HG02642 (cell line): ENCODE data around the gene DNASE2.

ENCODE experiments used
- ATAC-seq: cut with Tn5 transposase; IDR thresholded peaks from one replicate; pipeline ENCODE4 v1.9.1; 2021; ENCODE audit warnings: mild to moderate bottlenecking; ENCODE audit not compliant: unreplicated experiment, poor library complexity

The DNASE2 gene

DNA sequence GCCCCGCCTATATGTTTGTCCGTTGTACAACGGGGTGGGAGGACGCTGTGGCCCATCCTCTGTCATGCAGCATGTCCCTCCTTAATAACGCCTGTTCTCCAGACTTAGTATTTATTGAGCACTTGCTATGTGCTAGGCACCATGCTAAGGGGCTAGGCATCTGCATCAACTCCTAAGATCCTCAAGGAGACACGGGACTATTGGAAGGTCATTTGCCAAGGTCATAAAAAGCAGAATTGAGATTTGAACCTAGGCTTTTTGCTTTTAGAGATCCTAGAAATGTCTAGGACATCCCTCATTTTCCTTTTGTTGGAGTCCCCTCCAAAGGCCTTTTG is 44.8 kb downstream of the DNASE2 start:
- no peak for ATAC-seq

GRCh38 chr19:12834976-12835757 is 46.1 kb downstream of the DNASE2 start:
- ATAC-seq, result no peak

DNA sequence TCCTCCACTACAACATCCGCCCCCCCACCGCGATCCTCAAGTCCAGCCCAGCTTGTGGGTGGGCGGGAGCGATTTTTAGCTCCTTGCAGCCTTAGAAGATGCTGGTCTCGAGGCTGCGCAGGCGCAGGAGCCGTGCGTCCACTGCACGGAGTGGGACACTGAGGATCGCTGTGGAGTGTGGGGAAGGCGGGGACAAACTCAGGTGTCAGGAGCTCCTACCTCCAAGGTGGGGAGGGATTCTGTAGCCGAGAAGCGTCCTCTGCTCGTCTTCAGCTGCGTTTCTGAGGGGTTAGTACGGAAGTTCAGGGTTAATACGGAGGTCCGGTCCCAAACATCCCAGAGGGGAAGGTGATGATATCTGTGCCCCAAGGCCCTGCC is 46.7 kb downstream of the DNASE2 start, which contains the start of gene RTBDN:
TSS of gene RTBDN (minus strand) at position 14 of the 378 bp plus-strand sequence. CDS start 4,600 bp downstream, outside the sequence.
- no peak for ATAC-seq

DNA sequence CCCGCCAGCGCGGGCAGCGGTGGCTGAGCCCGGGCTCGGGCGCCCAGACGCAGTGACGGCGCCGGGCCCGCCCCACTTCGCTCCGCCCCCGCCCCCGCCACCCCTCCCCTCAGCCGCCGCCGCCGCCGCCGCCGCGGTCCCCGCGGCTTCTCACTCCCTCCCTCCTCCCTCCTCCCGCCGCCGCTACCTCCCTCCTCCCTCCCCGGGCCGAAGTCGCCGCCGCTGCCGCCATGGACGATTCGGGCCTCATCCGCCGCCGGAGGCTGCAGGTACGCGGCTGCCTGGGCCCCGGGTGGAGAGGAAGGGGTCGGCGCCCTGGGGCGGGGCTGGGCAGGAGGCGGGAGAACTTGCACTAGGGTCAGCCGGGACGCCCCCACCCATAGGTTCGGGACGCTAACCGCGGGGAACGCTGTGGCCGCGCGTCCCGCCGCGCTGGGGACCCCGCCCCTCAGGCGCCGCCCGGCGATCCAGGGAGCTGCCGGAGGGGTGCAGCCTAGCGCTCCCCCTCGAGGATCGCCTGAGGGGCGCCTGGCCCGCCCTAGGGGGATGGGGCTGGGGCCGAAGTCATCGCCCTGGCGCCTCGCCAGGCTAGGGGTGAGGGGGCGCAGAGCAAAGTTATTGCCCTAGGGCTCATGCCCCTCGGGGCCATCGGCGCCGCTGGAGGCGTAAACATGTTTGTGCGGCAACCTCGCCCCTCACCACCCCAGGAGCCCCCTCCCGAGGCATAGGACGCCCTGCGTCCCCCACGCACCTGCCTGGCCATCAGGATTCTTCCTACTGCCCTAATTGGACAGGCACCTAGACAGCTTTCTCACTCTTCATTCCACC is 47.3 kb downstream of the DNASE2 start:
- no peak for ATAC-seq

GRCh38 chr19:12833418-12833737 is 47.9 kb downstream of the DNASE2 start:
- ATAC-seq, result no peak

GRCh38 chr19:12828494-12828893 is 52.8 kb downstream of the DNASE2 start:
- ATAC-seq, result no peak

DNA sequence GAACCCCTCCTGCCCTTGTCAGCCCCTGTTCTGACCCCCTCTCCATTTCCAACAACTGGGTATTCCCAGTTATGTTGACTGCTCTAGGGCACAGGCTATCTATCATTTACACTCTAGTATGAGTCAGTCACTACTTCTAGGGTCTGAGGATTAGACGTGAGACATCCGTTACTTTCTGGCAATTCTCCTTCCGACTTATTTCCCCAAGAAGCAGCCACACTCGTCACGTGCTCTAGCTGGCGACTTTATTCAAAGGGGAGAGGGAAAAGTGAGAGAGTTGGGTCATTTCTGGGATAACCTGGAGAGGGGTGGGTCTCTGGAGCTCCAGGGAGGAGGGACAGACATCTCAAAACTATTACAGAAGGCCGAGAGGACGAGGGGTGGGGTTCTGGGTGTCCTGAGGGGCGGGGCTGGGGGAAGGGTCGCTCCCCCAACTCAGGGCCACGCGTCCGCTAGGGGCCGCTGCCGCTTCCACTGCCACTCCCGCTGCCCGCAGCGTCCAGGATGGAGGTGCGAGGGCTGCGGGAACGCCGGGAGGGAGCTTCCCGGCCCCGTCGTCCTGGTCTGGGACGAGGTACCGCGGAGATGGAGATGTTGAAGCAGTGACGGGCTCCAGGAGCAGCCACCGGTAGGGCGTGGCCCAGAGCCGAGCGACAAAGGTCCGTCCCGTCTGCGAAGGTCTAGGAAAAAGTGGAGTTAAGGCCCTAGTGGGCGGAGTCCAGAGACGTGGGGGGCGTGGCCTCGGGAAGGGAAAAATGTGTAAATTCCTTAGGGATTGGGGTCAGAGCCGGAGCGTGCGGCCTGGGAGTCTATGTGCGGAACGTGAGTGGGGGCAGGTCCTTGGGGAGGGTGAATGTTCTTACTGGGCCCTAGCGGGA is 55.8 kb downstream of the DNASE2 start:
- ATAC-seq, result no peak
